Astrocyte (in vitro differentiated cells and primary cell): ENCODE measurements around the gene ZFP3. TPM values are rescaled to one million over a fixed set of nuclear protein-coding genes. Genes with fewer than 3 reads are reported as not detected.

ENCODE experiments used
- DNase-seq: peaks from one replicate; pipeline ENCODE4 v3.0.0-alpha.2; 2010; ENCODE audit warnings: low read depth
- FAIRE-seq: peaks from 2 replicates; lab custom pipeline; 2011; peaks lifted over from hg19 to GRCh38; lab: Jason Lieb, UNC
- H2AFZ ChIP-seq: 2 replicates; pipeline ENCODE4 v1.6.0; 2012; ENCODE audit warnings: low read depth, low read length, inconsistent platforms
- H3K27ac ChIP-seq: 2 replicates; pipeline ENCODE4 v1.5.1; 2011; ENCODE audit warnings: low read depth, low read length, inconsistent platforms
- H3K27me3 ChIP-seq: 2 replicates; pipeline ENCODE4 v1.6.0; 2011; ENCODE audit warnings: low read length, inconsistent platforms; ENCODE audit not compliant: insufficient read depth
- H3K36me3 ChIP-seq: 2 replicates; pipeline ENCODE4 v1.5.1; 2011; ENCODE audit warnings: low read length, inconsistent platforms; ENCODE audit not compliant: insufficient read depth
- H3K4me1 ChIP-seq: 2 replicates; pipeline ENCODE4 v1.5.1; 2011; ENCODE audit warnings: low read length, inconsistent platforms; ENCODE audit not compliant: insufficient read depth
- H3K4me2 ChIP-seq: 2 replicates; pipeline ENCODE4 v1.6.0; 2012; ENCODE audit warnings: low read length, inconsistent platforms
- H3K4me3 ChIP-seq: 2 replicates; pipeline ENCODE4 v1.5.1; 2011; ENCODE audit warnings: low read depth, mild to moderate bottlenecking, low read length, inconsistent platforms; ENCODE audit not compliant: insufficient read depth
- H3K79me2 ChIP-seq: 2 replicates; pipeline ENCODE4 v1.6.0; 2012; ENCODE audit warnings: mild to moderate bottlenecking, low read length, inconsistent platforms; ENCODE audit not compliant: insufficient read depth
- H3K9ac ChIP-seq: 2 replicates; pipeline ENCODE4 v1.6.0; 2012; ENCODE audit warnings: mild to moderate bottlenecking, low read length, inconsistent platforms
- H3K9me3 ChIP-seq: 2 replicates; pipeline ENCODE4 v1.5.1; 2012; ENCODE audit warnings: low read depth, mild to moderate bottlenecking, low read length, inconsistent platforms; ENCODE audit not compliant: insufficient read depth
- H4K20me1 ChIP-seq: 2 replicates; pipeline ENCODE4 v1.6.0; 2012; ENCODE audit warnings: low read length, inconsistent platforms; ENCODE audit not compliant: insufficient read depth
- H3K27ac Mint-ChIP-seq: one replicate; pipeline ENCODE4 v1.8.0; 2021; ENCODE audit warnings: mild to moderate bottlenecking, mixed read lengths; ENCODE audit not compliant: unreplicated experiment
- H3K27me3 Mint-ChIP-seq: one replicate; pipeline ENCODE4 v1.8.0; 2021; ENCODE audit warnings: low read depth, mixed read lengths; ENCODE audit not compliant: unreplicated experiment
- H3K36me3 Mint-ChIP-seq: one replicate; pipeline ENCODE4 v1.8.0; 2021; ENCODE audit warnings: low read depth, mixed read lengths; ENCODE audit not compliant: unreplicated experiment
- H3K4me1 Mint-ChIP-seq: one replicate; pipeline ENCODE4 v1.8.0; 2021; ENCODE audit warnings: low read depth, mixed read lengths; ENCODE audit not compliant: unreplicated experiment
- H3K4me3 Mint-ChIP-seq: one replicate; pipeline ENCODE4 v1.8.0; 2021; ENCODE audit warnings: mild to moderate bottlenecking, moderate library complexity, mixed read lengths; ENCODE audit not compliant: unreplicated experiment
- H3K9me3 Mint-ChIP-seq: one replicate; pipeline ENCODE4 v1.8.0; 2021; ENCODE audit warnings: mild to moderate bottlenecking, mixed read lengths; ENCODE audit not compliant: unreplicated experiment
- EZH2 ChIP-seq: IDR thresholded peaks from 2 replicates; pipeline ENCODE4 v1.6.1; 2012; ENCODE audit warnings: mild to moderate bottlenecking, low read length, inconsistent platforms; ENCODE audit not compliant: insufficient read depth
- total RNA-seq: library from RNA; stranded (reverse); gene quantifications from 2 replicates; pipeline ENCODE4 v1.2.1, GENCODE V29; 2021
- TF ChIP-seq, protein P1 (sequence below): IDR thresholded peaks from 2 replicates; pipeline ENCODE4 v1.5.1; 2011; ENCODE audit warnings: low read depth, mild to moderate bottlenecking, inconsistent platforms, low read length, moderate library complexity; ENCODE audit not compliant: insufficient read depth

Gene ZFP3
- total RNA-seq, 1 donor from 2014 or later: not detected

DNA sequence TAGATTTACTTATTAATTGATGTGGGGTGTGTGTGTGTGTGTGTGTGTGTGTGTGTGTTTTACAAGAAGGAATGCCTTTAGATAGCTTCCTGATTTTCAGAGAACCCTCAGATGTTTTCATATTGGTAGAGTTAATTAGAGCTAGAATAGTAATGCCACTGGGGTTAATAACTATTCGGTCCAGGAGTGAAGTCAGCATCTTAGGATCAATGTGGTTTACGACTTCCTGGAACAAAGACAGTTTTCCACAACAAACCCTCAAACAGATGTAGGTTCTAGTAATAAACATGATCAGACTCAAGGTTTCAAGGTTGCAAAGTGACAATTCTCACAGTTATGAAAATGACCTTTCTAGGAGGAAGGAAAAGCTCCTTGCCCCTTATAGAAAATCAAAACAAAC is 30.8 kb upstream of the ZFP3 start:
- H3K4me1 ChIP-seq: no peaks in the 10 kb centered on the region
- no peaks in the 10 kb centered on the region for H3K27me3 Mint-ChIP-seq
- TF ChIP-seq EZH2: no peak
- TF ChIP-seq, protein P1, sequence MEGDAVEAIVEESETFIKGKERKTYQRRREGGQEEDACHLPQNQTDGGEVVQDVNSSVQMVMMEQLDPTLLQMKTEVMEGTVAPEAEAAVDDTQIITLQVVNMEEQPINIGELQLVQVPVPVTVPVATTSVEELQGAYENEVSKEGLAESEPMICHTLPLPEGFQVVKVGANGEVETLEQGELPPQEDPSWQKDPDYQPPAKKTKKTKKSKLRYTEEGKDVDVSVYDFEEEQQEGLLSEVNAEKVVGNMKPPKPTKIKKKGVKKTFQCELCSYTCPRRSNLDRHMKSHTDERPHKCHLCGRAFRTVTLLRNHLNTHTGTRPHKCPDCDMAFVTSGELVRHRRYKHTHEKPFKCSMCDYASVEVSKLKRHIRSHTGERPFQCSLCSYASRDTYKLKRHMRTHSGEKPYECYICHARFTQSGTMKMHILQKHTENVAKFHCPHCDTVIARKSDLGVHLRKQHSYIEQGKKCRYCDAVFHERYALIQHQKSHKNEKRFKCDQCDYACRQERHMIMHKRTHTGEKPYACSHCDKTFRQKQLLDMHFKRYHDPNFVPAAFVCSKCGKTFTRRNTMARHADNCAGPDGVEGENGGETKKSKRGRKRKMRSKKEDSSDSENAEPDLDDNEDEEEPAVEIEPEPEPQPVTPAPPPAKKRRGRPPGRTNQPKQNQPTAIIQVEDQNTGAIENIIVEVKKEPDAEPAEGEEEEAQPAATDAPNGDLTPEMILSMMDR: no peak
- no peak overlapping the region for H3K27ac Mint-ChIP-seq
- peaks cover 4% of the 10 kb centered on the region for H3K4me1 Mint-ChIP-seq
- no peaks in the 10 kb centered on the region for H3K9me3 Mint-ChIP-seq
- H3K4me2 ChIP-seq: no peak overlapping the region
- no peak overlapping the region for H3K9ac ChIP-seq
- no peak overlapping the region for H3K4me3 Mint-ChIP-seq
- H3K36me3 Mint-ChIP-seq: no peaks in the 10 kb centered on the region
- H3K9me3 ChIP-seq: no peaks in the 10 kb centered on the region
- H3K79me2 ChIP-seq: no peaks in the 10 kb centered on the region
- H2AFZ ChIP-seq: no peak overlapping the region
- H4K20me1 ChIP-seq: no peaks in the 10 kb centered on the region
- H3K27me3 ChIP-seq: no peaks in the 10 kb centered on the region
- DNase-seq (no peak), FAIRE-seq (peak; percentile 23)
- H3K36me3 ChIP-seq: no peaks in the 10 kb centered on the region
- H3K4me3 ChIP-seq: no peak overlapping the region
- H3K27ac ChIP-seq: no peak overlapping the region

DNA sequence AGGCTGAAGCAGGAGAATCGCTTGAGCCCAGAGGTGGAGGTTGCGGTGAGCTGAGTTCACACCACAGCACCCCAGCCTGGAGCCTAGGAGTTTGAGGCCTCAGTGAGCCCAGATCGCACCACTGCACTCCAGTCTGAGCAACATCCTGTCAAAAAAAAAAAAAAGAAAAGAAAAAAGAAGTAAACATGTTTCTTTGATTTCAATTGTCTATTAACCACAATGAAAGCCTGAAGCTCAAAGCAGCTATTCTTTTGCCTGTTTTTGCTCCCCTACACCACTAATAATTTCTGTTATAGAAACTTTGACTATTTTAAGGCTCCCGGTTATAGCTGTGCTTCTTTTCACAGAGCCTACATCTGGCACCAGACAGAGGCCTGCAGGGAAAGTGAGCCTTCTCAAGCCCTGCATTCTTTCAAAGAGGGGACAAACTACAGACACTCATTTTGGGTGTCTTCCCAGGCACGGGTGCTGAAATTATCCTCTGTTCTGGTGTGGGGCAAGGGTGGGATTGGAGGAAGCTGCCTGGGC is 28.9 kb upstream of the ZFP3 start:
- no peak overlapping the region for H3K27ac ChIP-seq
- no peaks in the 10 kb centered on the region for H3K9me3 ChIP-seq
- DNase-seq: no peak
- peaks cover 4% of the 10 kb centered on the region for H3K4me1 Mint-ChIP-seq
- H3K4me1 ChIP-seq: no peaks in the 10 kb centered on the region
- no peaks in the 10 kb centered on the region for H3K9me3 Mint-ChIP-seq
- no peaks in the 10 kb centered on the region for H3K36me3 ChIP-seq
- TF ChIP-seq, protein P1: no peak
- H4K20me1 ChIP-seq: no peaks in the 10 kb centered on the region
- H3K4me3 Mint-ChIP-seq: no peak overlapping the region
- H3K79me2 ChIP-seq: no peaks in the 10 kb centered on the region
- H3K27ac Mint-ChIP-seq: no peak overlapping the region
- H3K27me3 Mint-ChIP-seq: no peaks in the 10 kb centered on the region
- peak overlapping the region; percentile 10 for H2AFZ ChIP-seq
- no peaks in the 10 kb centered on the region for H3K27me3 ChIP-seq
- no peak overlapping the region for H3K4me3 ChIP-seq
- no peak overlapping the region for H3K9ac ChIP-seq
- no peaks in the 10 kb centered on the region for H3K36me3 Mint-ChIP-seq
- FAIRE-seq: no peak
- H3K4me2 ChIP-seq: no peak overlapping the region

DNA sequence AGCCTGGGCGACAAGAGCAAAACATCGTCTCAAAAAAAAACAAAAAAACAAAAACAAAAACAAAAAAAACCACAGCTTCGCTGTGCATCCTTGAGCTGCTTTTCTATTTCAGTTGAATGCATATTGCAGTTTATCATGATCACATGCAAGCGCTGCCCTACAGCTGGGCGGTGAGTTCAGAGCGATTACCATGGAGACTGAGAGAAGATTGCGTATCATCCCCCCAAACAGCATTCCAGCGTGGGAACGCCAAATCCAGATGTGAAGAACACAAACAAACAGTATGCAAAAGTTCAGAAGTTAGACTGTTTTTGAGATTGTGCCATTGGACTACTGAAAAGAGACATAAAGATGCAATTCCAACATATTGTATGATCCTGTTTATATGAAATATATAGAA is 28.0 kb upstream of the ZFP3 start:
- no peak for TF ChIP-seq EZH2
- TF ChIP-seq, protein P1: no peak
- H4K20me1 ChIP-seq: no peaks in the 10 kb centered on the region
- FAIRE-seq (no peak), DNase-seq (no peak)
- H2AFZ ChIP-seq: no peak overlapping the region
- H3K27ac Mint-ChIP-seq: no peak overlapping the region
- no peaks in the 10 kb centered on the region for H3K9me3 Mint-ChIP-seq
- no peak overlapping the region for H3K4me2 ChIP-seq
- H3K27me3 ChIP-seq: no peaks in the 10 kb centered on the region
- H3K4me1 ChIP-seq: no peaks in the 10 kb centered on the region
- H3K36me3 Mint-ChIP-seq: no peaks in the 10 kb centered on the region
- H3K4me3 Mint-ChIP-seq: no peak overlapping the region
- no peak overlapping the region for H3K9ac ChIP-seq
- H3K4me1 Mint-ChIP-seq: peaks cover 4% of the 10 kb centered on the region
- no peaks in the 10 kb centered on the region for H3K9me3 ChIP-seq
- no peak overlapping the region for H3K4me3 ChIP-seq
- H3K36me3 ChIP-seq: no peaks in the 10 kb centered on the region
- H3K27ac ChIP-seq: no peak overlapping the region
- no peaks in the 10 kb centered on the region for H3K79me2 ChIP-seq
- H3K27me3 Mint-ChIP-seq: no peaks in the 10 kb centered on the region
